Lung (tissue), 16 donors: ENCODE data around the gene RDH11. TPM values are rescaled to one million over a fixed set of nuclear protein-coding genes. Genes with fewer than 3 reads are reported as not detected.

Experiments used
- ATAC-seq: fragments of 200-7000 bp; cut with Tn5 transposase; one replicate; pipeline ENCODE4 v1.9.1; 2020; ENCODE audit warnings: moderate number of reproducible peaks; ENCODE audit not compliant: insufficient read depth, low FRiP score
- DNase-seq, 3 donors: peaks; one replicate each; pipeline ENCODE4 v3.0.0-alpha.2; 2013 to 2017
- H3K27ac ChIP-seq, 2 donors: one replicate each; pipeline ENCODE4 v1.5.1; 2013; ENCODE audit warnings: mild to moderate bottlenecking in 2 of 2, moderate library complexity in 2 of 2, control low read depth in 1 of 2, inconsistent platforms in 1 of 2, low read depth in 1 of 2, low read length in 1 of 2
- H3K27me3 ChIP-seq, 3 donors: one replicate each; pipeline ENCODE4 v1.5.1; 2013; ENCODE audit warnings: low read length in 2 of 3; ENCODE audit not compliant: control insufficient read depth in 3 of 3, insufficient read depth in 3 of 3
- H3K36me3 ChIP-seq, 4 donors: one replicate each; pipeline ENCODE4 v1.5.1; 2013; ENCODE audit warnings: low read length in 4 of 4, mild to moderate bottlenecking in 1 of 4, moderate library complexity in 1 of 4; ENCODE audit not compliant: control insufficient read depth in 4 of 4, insufficient read depth in 4 of 4
- H3K4me1 ChIP-seq, 5 donors: one replicate each; pipeline ENCODE4 v1.5.1; 2013; ENCODE audit warnings: low read length in 5 of 5, mild to moderate bottlenecking in 2 of 5, moderate library complexity in 1 of 5; ENCODE audit not compliant: control insufficient read depth in 5 of 5, insufficient read depth in 5 of 5
- H3K4me3 ChIP-seq: one replicate; pipeline ENCODE4 v1.5.1; 2013; ENCODE audit warnings: mild to moderate bottlenecking, control low read depth, moderate library complexity
- H3K9ac ChIP-seq, 2 donors: one replicate each; pipeline ENCODE4 v1.5.1; 2013; ENCODE audit warnings: low read length in 2 of 2, control low read depth in 1 of 2; ENCODE audit not compliant: insufficient read depth in 1 of 2
- H3K9me3 ChIP-seq, 4 donors: one replicate each; pipeline ENCODE4 v1.5.1; 2013; ENCODE audit warnings: low read length in 3 of 4, mild to moderate bottlenecking in 1 of 4, moderate library complexity in 1 of 4; ENCODE audit not compliant: control insufficient read depth in 4 of 4, insufficient read depth in 3 of 4
- CTCF ChIP-seq: IDR thresholded peaks from 2 replicates; pipeline ENCODE4 v1.5.1; 2012; ENCODE audit warnings: mild to moderate bottlenecking; ENCODE audit errors: control extremely low read depth, extremely low read depth
- WGBS, 2 donors: extraction: QIAGEN DNeasy Blood & Tissue Kit; methylation state at CpG; one replicate each; pipeline ENCODE4 v1.1.7; 2013; 5-methylcytosine and 5-hydroxymethylcytosine counted together
- long read RNA-seq, 5 donors: transcript quantifications; one replicate each; lab custom pipeline, GENCODE V29; 2026
- polyA plus RNA-seq, 2 donors: library from polyadenylated mRNA; stranded (reverse); fragments of 200-250 nt; gene quantifications; one replicate each; pipeline ENCODE4 v1.2.1, GENCODE V29; 2013
- total RNA-seq, 2 donors: library from RNA; depleted of rRNA in 1 of 2; stranded (reverse); fragments of >200 nt in 1 of 2; gene quantifications; one replicate each; pipeline ENCODE4 v1.2.1, GENCODE V29; 2014 to 2021
- donor health status: control.
- donor health status: control.
- donor health status: Bipolar disorder and iron deficiency.
- donor health status: healthy.
- donor health status: DM: yes; HTN: yes; CAD: no.

The RDH11 gene
- total RNA-seq (10 to 100 TPM; 73.7 to 80.3 TPM), polyA plus RNA-seq (10 to 100 TPM; 42.0 to 60.3 TPM)
- long read RNA-seq, donor 1, transcript RDH11-201 (7 exons, 2,588 nt) = major isoform, 9 of 11 reads
- long read RNA-seq, donor 1, partial matches to known transcripts = 0 of 11 reads
- long read RNA-seq, donor 1, other reads (novel, unspliced or antisense) = 0 of 11 reads
- long read RNA-seq, donor 2, partial matches to known transcripts = 0 of 5 reads
- long read RNA-seq, donor 2, other reads (novel, unspliced or antisense) = 0 of 5 reads
- long read RNA-seq, donor 3, transcript RDH11-201 (7 exons, 2,588 nt) = major isoform, 6 of 6 reads
- long read RNA-seq, donor 3, partial matches to known transcripts = 0 of 6 reads
- long read RNA-seq, donor 3, other reads (novel, unspliced or antisense) = 0 of 6 reads
- long read RNA-seq, donor 4, partial matches to known transcripts = 7 of 10 reads
- long read RNA-seq, donor 4, other reads (novel, unspliced or antisense) = 0 of 10 reads
- long read RNA-seq, donor 5, transcript RDH11-201 (7 exons, 2,588 nt) = major isoform, 17 of 22 reads
- long read RNA-seq, donor 5, partial matches to known transcripts = 0 of 22 reads
- long read RNA-seq, donor 5, other reads (novel, unspliced or antisense) = 0 of 22 reads

GRCh38 chr14:67695394-67695949 lies at the start of gene RDH11:
TSS of gene RDH11 (minus strand) at chr14:67695764. CDS start at chr14:67695703, 61 bp downstream.
- Histone ChIP-seq H3K4me1 (peaks cover 0 to 4% (median 0%) of the 10 kb centered on the region in 5 donors), H3K4me3 (peak within 1 kb of the TSS; percentile 91), H3K36me3 (peaks cover 6 to 19% (median 11%) of the 10 kb centered on the region in 4 donors), H3K27me3 (no peaks in the 10 kb centered on the region), H3K9me3 (no peaks in the 10 kb centered on the region), H3K27ac (peak within 1 kb of the TSS; percentile 22 to 91), H3K9ac (peak within 1 kb of the TSS; percentile 47 to 68)
- ATAC-seq (peak; percentile 95), DNase-seq (peak; percentile 91 to 95 (median 95))
- WGBS, 2 donors = 0% methylated on average over 25 of the region's 25 CpGs
- no peak for TF ChIP-seq CTCF

- no peak overlapping the region for H3K27ac ChIP-seq
- H3K4me1 ChIP-seq = no peaks in the 10 kb centered on the region
- no peaks in the 10 kb centered on the region for H3K9me3 ChIP-seq
- ATAC-seq = no peak
- no peaks in the 10 kb centered on the region for H3K27me3 ChIP-seq
- WGBS, 2 donors = 60 to 63% methylated on average over 2 of the region's 2 CpGs
- peaks cover 0 to 14% (median 5%) of the 10 kb centered on the region in 4 donors for H3K36me3 ChIP-seq
- TF ChIP-seq CTCF = no peak
- no peak for DNase-seq
- H3K4me3 ChIP-seq = no peak overlapping the region
- H3K9ac ChIP-seq = no peak overlapping the region
Observed at GRCh38 chr14:67744046-67744445, 48.5 kb upstream of the RDH11 start.

GRCh38 chr14:67738740-67739504 lies 43.4 kb upstream of the RDH11 start:
- Histone ChIP-seq H3K36me3 (no peaks in the 10 kb centered on the region), H3K4me1 (peaks cover 0 to 3% (median 0%) of the 10 kb centered on the region in 5 donors), H3K9ac (no peak overlapping the region), H3K27me3 (no peaks in the 10 kb centered on the region), H3K9me3 (peaks cover 0 to 2% (median 0%) of the 10 kb centered on the region in 4 donors), H3K4me3 (no peak overlapping the region), H3K27ac (no peak overlapping the region)
- TF ChIP-seq CTCF = no peak
- DNase-seq (no peak), ATAC-seq (no peak)
- WGBS, 2 donors = 73 to 80% methylated on average over 12 of the region's 12 CpGs
